Natural killer cell treated with Interleukin-12 subunit alpha and Interleukin-12 subunit beta and Interleukin-15 and Interleukin-18, amount 100 ng/mL, for 72 hours (primary cell): ENCODE data around the gene HSP90AB1. TPM values are rescaled to one million over a fixed set of nuclear protein-coding genes. Genes with fewer than 3 reads are reported as not detected.

Source experiments
- ATAC-seq, 2 donors: fragments of 150-1000 bp; cut with Tn5 transposase in 1 of 2; sonication (Bioruptor Pico), chemical (Tn5 transposase) in 1 of 2; 2 replicates each; pipeline ENCODE4 v1.10.0; 2021
- DNase-seq: peaks from one replicate; pipeline ENCODE4 v3.0.0; 2022; ENCODE audit warnings: low spot score
- H3K27ac Mint-ChIP-seq, 2 donors: 1 replicate in 1 of 2; 2 replicates in 1 of 2; pipeline ENCODE4 v1.8.0; 2022; ENCODE audit warnings: mixed read lengths in 2 of 2, mild to moderate bottlenecking in 1 of 2, moderate library complexity in 1 of 2
- H3K27me3 Mint-ChIP-seq, 2 donors: 1 replicate in 1 of 2; 2 replicates in 1 of 2; pipeline ENCODE4 v1.8.0; 2022; ENCODE audit warnings: mixed read lengths in 2 of 2
- H3K36me3 Mint-ChIP-seq: one replicate; pipeline ENCODE4 v1.8.0; 2022; ENCODE audit warnings: mixed read lengths
- H3K4me1 Mint-ChIP-seq, 2 donors: 1 replicate in 1 of 2; 2 replicates in 1 of 2; pipeline ENCODE4 v1.8.0; 2022; ENCODE audit warnings: low read depth in 2 of 2, mixed read lengths in 2 of 2, mild to moderate bottlenecking in 1 of 2
- H3K4me3 Mint-ChIP-seq: one replicate; pipeline ENCODE4 v1.8.0; 2022; ENCODE audit warnings: mixed read lengths
- H3K9me3 Mint-ChIP-seq: 2 replicates; pipeline ENCODE4 v1.8.0; 2022; ENCODE audit warnings: mixed read lengths
- total RNA-seq, 2 donors: library from RNA; stranded (reverse); gene quantifications; one replicate each; pipeline ENCODE4 v1.2.3, GENCODE V29; 2022

HSP90AB1 gene
- total RNA-seq, 2 donors from 2014 or later = 1,035 to 1,696 TPM

GRCh38 chr6:44234101-44235025 lies 12.5 kb upstream of the HSP90AB1 start:
- peak overlapping the region; percentile 33 to 74 for H3K27ac Mint-ChIP-seq
- peaks cover 13 to 20% of the 10 kb centered on the region in 2 donors for H3K4me1 Mint-ChIP-seq
- peak; percentile 57 for DNase-seq
- ATAC-seq = no peak
- H3K9me3 Mint-ChIP-seq = no peaks in the 10 kb centered on the region
- H3K36me3 Mint-ChIP-seq = no peaks in the 10 kb centered on the region
- no peaks in the 10 kb centered on the region for H3K27me3 Mint-ChIP-seq
- no peak overlapping the region for H3K4me3 Mint-ChIP-seq

GRCh38 chr6:44235269-44235668 lies 11.6 kb upstream of the HSP90AB1 start:
- DNase-seq = peak; percentile 31
- Mint-ChIP-seq H3K27ac (peak overlapping the region in 1 of 2 donors; percentile 30), H3K4me3 (no peak overlapping the region), H3K27me3 (no peaks in the 10 kb centered on the region), H3K9me3 (no peaks in the 10 kb centered on the region), H3K4me1 (peaks cover 13 to 20% of the 10 kb centered on the region in 2 donors), H3K36me3 (no peaks in the 10 kb centered on the region)
- no peak for ATAC-seq

- Mint-ChIP-seq H3K36me3 (no peaks in the 10 kb centered on the region), H3K4me3 (no peak overlapping the region), H3K27me3 (no peaks in the 10 kb centered on the region), H3K27ac (peak overlapping the region in 1 of 2 donors; percentile 91), H3K9me3 (no peaks in the 10 kb centered on the region), H3K4me1 (peaks cover 13 to 20% of the 10 kb centered on the region in 2 donors)
- DNase-seq (peak; percentile 47), ATAC-seq (no peak)
Observed at GRCh38 chr6:44235891-44236516, 10.9 kb upstream of the HSP90AB1 start.

- Mint-ChIP-seq H3K4me3 (peak overlapping the region; percentile 86), H3K27ac (peak overlapping the region; percentile 87 to 91), H3K36me3 (no peaks in the 10 kb centered on the region), H3K27me3 (no peaks in the 10 kb centered on the region), H3K9me3 (no peaks in the 10 kb centered on the region), H3K4me1 (peaks cover 13 to 20% of the 10 kb centered on the region in 2 donors)
- DNase-seq (peak; percentile 92), ATAC-seq (peak; percentile 95)
Observed at GRCh38 chr6:44237021-44237812, 9.7 kb upstream of the HSP90AB1 start.

GRCh38 chr6:44237813-44238433 lies 9.0 kb upstream of the HSP90AB1 start:
- H3K9me3 Mint-ChIP-seq = no peaks in the 10 kb centered on the region
- ATAC-seq = peak; percentile 90 to 92
- DNase-seq = peak; percentile 86
- peaks cover 13 to 20% of the 10 kb centered on the region in 2 donors for H3K4me1 Mint-ChIP-seq
- H3K4me3 Mint-ChIP-seq = peak overlapping the region; percentile 86
- H3K36me3 Mint-ChIP-seq = no peaks in the 10 kb centered on the region
- peak overlapping the region; percentile 87 to 91 for H3K27ac Mint-ChIP-seq
- no peaks in the 10 kb centered on the region for H3K27me3 Mint-ChIP-seq

GRCh38 chr6:44238687-44239350 lies 8.1 kb upstream of the HSP90AB1 start:
- no peaks in the 10 kb centered on the region for H3K9me3 Mint-ChIP-seq
- peak overlapping the region; percentile 87 to 91 for H3K27ac Mint-ChIP-seq
- H3K4me1 Mint-ChIP-seq = peaks cover 9 to 15% of the 10 kb centered on the region in 2 donors
- ATAC-seq = no peak
- H3K4me3 Mint-ChIP-seq = peak overlapping the region; percentile 86
- H3K36me3 Mint-ChIP-seq = no peaks in the 10 kb centered on the region
- no peaks in the 10 kb centered on the region for H3K27me3 Mint-ChIP-seq
- DNase-seq = peak; percentile 37

- Mint-ChIP-seq H3K4me1 (peaks cover 23 to 24% of the 10 kb centered on the region in 2 donors), H3K27me3 (no peaks in the 10 kb centered on the region), H3K9me3 (no peaks in the 10 kb centered on the region), H3K4me3 (no peak overlapping the region), H3K27ac (no peak overlapping the region), H3K36me3 (peaks cover 14% of the 10 kb centered on the region)
- ATAC-seq (no peak), DNase-seq (no peak)
Observed at GRCh38 chr6:44243345-44243744, 3.6 kb upstream of the HSP90AB1 start.

- no peaks in the 10 kb centered on the region for H3K9me3 Mint-ChIP-seq
- H3K4me3 Mint-ChIP-seq = peak overlapping the region; percentile 94
- H3K36me3 Mint-ChIP-seq = peaks cover 35% of the 10 kb centered on the region
- no peaks in the 10 kb centered on the region for H3K27me3 Mint-ChIP-seq
- H3K27ac Mint-ChIP-seq = peak overlapping the region; percentile 98
- H3K4me1 Mint-ChIP-seq = peaks cover 40 to 41% of the 10 kb centered on the region in 2 donors
- ATAC-seq (no peak), DNase-seq (no peak)
Observed at GRCh38 chr6:44245391-44245911, 1.4 kb upstream of the HSP90AB1 start.

- peak overlapping the region; percentile 94 for H3K4me3 Mint-ChIP-seq
- H3K9me3 Mint-ChIP-seq = no peaks in the 10 kb centered on the region
- peak overlapping the region; percentile 98 for H3K27ac Mint-ChIP-seq
- H3K4me1 Mint-ChIP-seq = peaks cover 41 to 46% of the 10 kb centered on the region in 2 donors
- DNase-seq = peak; percentile 89
- no peaks in the 10 kb centered on the region for H3K27me3 Mint-ChIP-seq
- H3K36me3 Mint-ChIP-seq = peaks cover 41% of the 10 kb centered on the region
- peak; percentile 63 to 71 for ATAC-seq
Observed at GRCh38 chr6:44245912-44246662, 814 bp upstream of the HSP90AB1 start.

GRCh38 chr6:44247338-44248302 lies 719 bp downstream of the HSP90AB1 start:
- H3K36me3 Mint-ChIP-seq = peaks cover 53% of the 10 kb centered on the region
- DNase-seq = peak; percentile 95
- no peaks in the 10 kb centered on the region for H3K27me3 Mint-ChIP-seq
- peak overlapping the region; percentile 94 for H3K4me3 Mint-ChIP-seq
- H3K4me1 Mint-ChIP-seq = peaks cover 46 to 57% of the 10 kb centered on the region in 2 donors
- peak overlapping the region; percentile 98 for H3K27ac Mint-ChIP-seq
- H3K9me3 Mint-ChIP-seq = no peaks in the 10 kb centered on the region
- ATAC-seq = peak; percentile 80 to 83

- Mint-ChIP-seq H3K27me3 (no peaks in the 10 kb centered on the region), H3K4me1 (peaks cover 56 to 65% of the 10 kb centered on the region in 2 donors), H3K9me3 (no peaks in the 10 kb centered on the region), H3K36me3 (peaks cover 63% of the 10 kb centered on the region), H3K27ac (peak overlapping the region; percentile 98), H3K4me3 (peak overlapping the region; percentile 94)
- DNase-seq (no peak), ATAC-seq (no peak)
Observed at GRCh38 chr6:44248579-44248978, 1.7 kb downstream of the HSP90AB1 start.
